ENCODE measurements around the gene PPP1R12B.
"Not testable (repeated sequence)": the region's sequence is repeated elsewhere in the genome, so short reads cannot be mapped to it uniquely, and the experiment has no call there.

GRCh38 chr1:202520129-202520856, 171.8 kb downstream of the PPP1R12B start:
- TF ChIP-seq, protein P1, sequence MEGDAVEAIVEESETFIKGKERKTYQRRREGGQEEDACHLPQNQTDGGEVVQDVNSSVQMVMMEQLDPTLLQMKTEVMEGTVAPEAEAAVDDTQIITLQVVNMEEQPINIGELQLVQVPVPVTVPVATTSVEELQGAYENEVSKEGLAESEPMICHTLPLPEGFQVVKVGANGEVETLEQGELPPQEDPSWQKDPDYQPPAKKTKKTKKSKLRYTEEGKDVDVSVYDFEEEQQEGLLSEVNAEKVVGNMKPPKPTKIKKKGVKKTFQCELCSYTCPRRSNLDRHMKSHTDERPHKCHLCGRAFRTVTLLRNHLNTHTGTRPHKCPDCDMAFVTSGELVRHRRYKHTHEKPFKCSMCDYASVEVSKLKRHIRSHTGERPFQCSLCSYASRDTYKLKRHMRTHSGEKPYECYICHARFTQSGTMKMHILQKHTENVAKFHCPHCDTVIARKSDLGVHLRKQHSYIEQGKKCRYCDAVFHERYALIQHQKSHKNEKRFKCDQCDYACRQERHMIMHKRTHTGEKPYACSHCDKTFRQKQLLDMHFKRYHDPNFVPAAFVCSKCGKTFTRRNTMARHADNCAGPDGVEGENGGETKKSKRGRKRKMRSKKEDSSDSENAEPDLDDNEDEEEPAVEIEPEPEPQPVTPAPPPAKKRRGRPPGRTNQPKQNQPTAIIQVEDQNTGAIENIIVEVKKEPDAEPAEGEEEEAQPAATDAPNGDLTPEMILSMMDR (IDR thresholded peaks at IDR 0.05): not testable (repeated sequence)
- not testable (repeated sequence) for TF ChIP-seq POLR2A (IDR thresholded peaks at IDR 0.05)

All from uterus (tissue), 2 donors.